Measurements from ENCODE around the gene NUP62CL.

GRCh38 chrX:107227780-107228485, 21.7 kb upstream of the NUP62CL start:
- TF ChIP-seq CTCF (IDR thresholded peaks at IDR 0.05; ENCODE audit: poor library complexity, severe bottlenecking): no peak
- TF ChIP-seq EP300 (conservative IDR thresholded peaks at IDR 0.05; ENCODE audit: poor library complexity, severe bottlenecking): no peak
- no peak for TF ChIP-seq EZH2 (IDR thresholded peaks at IDR 0.05; ENCODE audit: borderline replicate concordance, insufficient read depth, low read length, poor library complexity, severe bottlenecking)
- TF ChIP-seq SMC3 (conservative IDR thresholded peaks at IDR 0.05; ENCODE audit: poor library complexity): no peak
- no peak for TF ChIP-seq TAF1 (IDR thresholded peaks at IDR 0.05; ENCODE audit: low read depth)
- no peak for TF ChIP-seq RAD21 (conservative IDR thresholded peaks at IDR 0.05)
- no peak for TF ChIP-seq POLR2AphosphoS5 (IDR thresholded peaks at IDR 0.05)
